Osteocyte (in vitro differentiated cells): ENCODE results near the gene CRB1. TPM values are rescaled to one million over a fixed set of nuclear protein-coding genes. Genes with fewer than 3 reads are reported as not detected.

Experiments
- DNase-seq: peaks from one replicate; pipeline ENCODE4 v3.0.0; 2021; ENCODE audit warnings: mixed read lengths; ENCODE audit not compliant: unreplicated experiment; ENCODE audit errors: extremely low spot score
- H3K27ac Mint-ChIP-seq: one replicate; pipeline ENCODE4 v1.8.0; 2021; ENCODE audit warnings: mild to moderate bottlenecking, mixed read lengths; ENCODE audit not compliant: unreplicated experiment
- H3K27me3 Mint-ChIP-seq: one replicate; pipeline ENCODE4 v1.8.0; 2021; ENCODE audit warnings: mixed read lengths; ENCODE audit not compliant: unreplicated experiment
- H3K36me3 Mint-ChIP-seq: one replicate; pipeline ENCODE4 v1.8.0; 2021; ENCODE audit warnings: mixed read lengths; ENCODE audit not compliant: unreplicated experiment
- H3K4me1 Mint-ChIP-seq: one replicate; pipeline ENCODE4 v1.8.0; 2021; ENCODE audit warnings: mixed read lengths; ENCODE audit not compliant: unreplicated experiment
- H3K4me3 Mint-ChIP-seq: one replicate; pipeline ENCODE4 v1.8.0; 2021; ENCODE audit warnings: mild to moderate bottlenecking, moderate library complexity, mixed read lengths; ENCODE audit not compliant: unreplicated experiment
- H3K9me3 Mint-ChIP-seq: one replicate; pipeline ENCODE4 v1.8.0; 2021; ENCODE audit warnings: mixed read lengths; ENCODE audit not compliant: unreplicated experiment
- CTCF ChIP-seq: fragments of 200-600 bp; sonication (generic); IDR thresholded peaks from 2 replicates; pipeline ENCODE4 v1.5.0; 2021; ENCODE audit warnings: antibody characterized with exemption, mild to moderate bottlenecking, moderate library complexity
- total RNA-seq: library from RNA; stranded (reverse); gene quantifications from 2 replicates; pipeline ENCODE4 v1.2.1, GENCODE V29; 2021

The CRB1 gene
- total RNA-seq, 1 donor from 2014 or later: not detected

GRCh38 chr1:197515421-197515820, 247.4 kb downstream of the CRB1 start:
- H3K9me3 Mint-ChIP-seq: no peaks in the 10 kb centered on the region
- H3K36me3 Mint-ChIP-seq: peaks cover 9% of the 10 kb centered on the region
- DNase-seq: no peak
- no peak overlapping the region for H3K4me3 Mint-ChIP-seq
- H3K27ac Mint-ChIP-seq: no peak overlapping the region
- no peaks in the 10 kb centered on the region for H3K4me1 Mint-ChIP-seq
- no peak for TF ChIP-seq CTCF
- H3K27me3 Mint-ChIP-seq: no peaks in the 10 kb centered on the region

- Mint-ChIP-seq H3K9me3 (no peaks in the 10 kb centered on the region), H3K27ac (no peak overlapping the region), H3K36me3 (no peaks in the 10 kb centered on the region), H3K4me3 (no peak overlapping the region), H3K4me1 (no peaks in the 10 kb centered on the region), H3K27me3 (no peaks in the 10 kb centered on the region)
- no peak for DNase-seq
- TF ChIP-seq CTCF: peak; percentile 61
These were observed 251.8 kb downstream of the CRB1 start for GRCh38 chr1:197519741-197520334.

GRCh38 chr1:197521118-197521739, 253.2 kb downstream of the CRB1 start:
- no peak overlapping the region for H3K4me3 Mint-ChIP-seq
- no peaks in the 10 kb centered on the region for H3K27me3 Mint-ChIP-seq
- H3K36me3 Mint-ChIP-seq: no peaks in the 10 kb centered on the region
- H3K4me1 Mint-ChIP-seq: no peaks in the 10 kb centered on the region
- no peak overlapping the region for H3K27ac Mint-ChIP-seq
- no peaks in the 10 kb centered on the region for H3K9me3 Mint-ChIP-seq
- TF ChIP-seq CTCF: peak; percentile 77
- no peak for DNase-seq

GRCh38 chr1:197526736-197527371, 258.8 kb downstream of the CRB1 start:
- DNase-seq: no peak
- no peaks in the 10 kb centered on the region for H3K4me1 Mint-ChIP-seq
- no peaks in the 10 kb centered on the region for H3K9me3 Mint-ChIP-seq
- peak; percentile 65 for TF ChIP-seq CTCF
- no peak overlapping the region for H3K27ac Mint-ChIP-seq
- H3K27me3 Mint-ChIP-seq: no peaks in the 10 kb centered on the region
- H3K4me3 Mint-ChIP-seq: no peak overlapping the region
- H3K36me3 Mint-ChIP-seq: no peaks in the 10 kb centered on the region

Other genes with a start within 250 kb of the CRB1 start
- gene F13B, start 201.0 kb upstream of the CRB1 start, total RNA-seq: not detected in 2 replicates
- gene ASPM, start 121.6 kb upstream of the CRB1 start, total RNA-seq: 8.5 and 8.9 TPM in 2 replicates
- gene ZBTB41, start 67.0 kb upstream of the CRB1 start, total RNA-seq: 12.6 and 13.8 TPM in 2 replicates